ENCODE results near the gene FAM50B. TPM values are rescaled to one million over a fixed set of nuclear protein-coding genes. Genes with fewer than 3 reads are reported as not detected.

The FAM50B gene
- total and polyA plus RNA-seq, 2 donors from 2014 or later, result 13.2 to 24.8 TPM

GRCh38 chr6:3890047-3890446, 40.9 kb downstream of the FAM50B start:
- H3K27ac ChIP-seq (ENCODE audit: low read depth in 2 of 2, low read length in 2 of 2), result no peak overlapping the region
- H3K9me3 ChIP-seq (ENCODE audit: control insufficient read depth in 2 of 3, insufficient read depth in 1 of 3, low read length in 3 of 3), result no peaks in the 10 kb centered on the region
- FAIRE-seq (no peak), DNase-seq (no peak)
- no peak overlapping the region for H3K4me3 ChIP-seq (ENCODE audit: low read length in 3 of 3)
- no peaks in the 10 kb centered on the region for H3K4me1 ChIP-seq (ENCODE audit: control insufficient read depth in 2 of 3, insufficient read depth in 2 of 3, low read depth in 1 of 3, low read length in 3 of 3)
- no peaks in the 10 kb centered on the region for H3K36me3 ChIP-seq (ENCODE audit: control insufficient read depth in 2 of 3, insufficient read depth in 3 of 3, low read length in 3 of 3)
- TF ChIP-seq CTCF (IDR thresholded peaks at IDR 0.05; ENCODE audit: borderline replicate concordance, extremely low read depth, insufficient read depth), result no peak
- intact Hi-C loops (cut with DNase I), result no loop called here
- H3K27me3 ChIP-seq (ENCODE audit: control insufficient read depth, insufficient read depth, low read length), result no peaks in the 10 kb centered on the region
- H3K9ac ChIP-seq (ENCODE audit: low read length in 3 of 3), result no peak overlapping the region

- no peak for DNase-seq
- intact Hi-C loops (cut with DNase I), result no loop called here
- no peak overlapping the region for H3K9ac ChIP-seq (ENCODE audit: low read length in 3 of 3)
- H3K36me3 ChIP-seq (ENCODE audit: control insufficient read depth in 2 of 3, insufficient read depth in 3 of 3, low read length in 3 of 3), result no peaks in the 10 kb centered on the region
- H3K27me3 ChIP-seq (ENCODE audit: control insufficient read depth, insufficient read depth, low read length), result no peaks in the 10 kb centered on the region
- H3K27ac ChIP-seq (ENCODE audit: low read depth in 2 of 2, low read length in 2 of 2), result no peak overlapping the region
- H3K4me3 ChIP-seq (ENCODE audit: low read length in 3 of 3), result no peak overlapping the region
- no peaks in the 10 kb centered on the region for H3K9me3 ChIP-seq (ENCODE audit: control insufficient read depth in 2 of 3, insufficient read depth in 1 of 3, low read length in 3 of 3)
- TF ChIP-seq CTCF (IDR thresholded peaks at IDR 0.05; ENCODE audit: borderline replicate concordance, extremely low read depth, insufficient read depth), result no peak
- no peaks in the 10 kb centered on the region for H3K4me1 ChIP-seq (ENCODE audit: control insufficient read depth in 2 of 3, insufficient read depth in 2 of 3, low read depth in 1 of 3, low read length in 3 of 3)
- no peak for FAIRE-seq
Measured at GRCh38 chr6:3891883-3892282, 42.7 kb downstream of the FAM50B start.

GRCh38 chr6:3892603-3893002, 43.4 kb downstream of the FAM50B start:
- intact Hi-C loops (cut with DNase I), result no loop called here
- no peak overlapping the region for H3K9ac ChIP-seq (ENCODE audit: low read length in 3 of 3)

More at GRCh38 chr6:3892603-3893002, 43.4 kb downstream of the FAM50B start:
- no peak overlapping the region for H3K27ac ChIP-seq (ENCODE audit: low read depth in 2 of 2, low read length in 2 of 2)
- H3K4me3 ChIP-seq (ENCODE audit: low read length in 3 of 3), result no peak overlapping the region
- no peak for FAIRE-seq
- DNase-seq, result no peak
- H3K36me3 ChIP-seq (ENCODE audit: control insufficient read depth in 2 of 3, insufficient read depth in 3 of 3, low read length in 3 of 3), result no peaks in the 10 kb centered on the region
- TF ChIP-seq CTCF (IDR thresholded peaks at IDR 0.05; ENCODE audit: borderline replicate concordance, extremely low read depth, insufficient read depth), result no peak
- H3K4me1 ChIP-seq (ENCODE audit: control insufficient read depth in 2 of 3, insufficient read depth in 2 of 3, low read depth in 1 of 3, low read length in 3 of 3), result no peaks in the 10 kb centered on the region
- H3K27me3 ChIP-seq (ENCODE audit: control insufficient read depth, insufficient read depth, low read length), result no peaks in the 10 kb centered on the region
- H3K9me3 ChIP-seq (ENCODE audit: control insufficient read depth in 2 of 3, insufficient read depth in 1 of 3, low read length in 3 of 3), result no peaks in the 10 kb centered on the region

All from kidney (tissue), 14 donors.